ENCODE data around the gene MYLK. TPM values are rescaled to one million over a fixed set of nuclear protein-coding genes. Genes with fewer than 3 reads are reported as not detected.
"Not testable (repeated sequence)": the region's sequence is repeated elsewhere in the genome, so short reads cannot be mapped to it uniquely, and the experiment has no call there.

Gene MYLK
- polyA plus RNA-seq, 5 donors, result 332 to 513 (median 397) TPM

DNA sequence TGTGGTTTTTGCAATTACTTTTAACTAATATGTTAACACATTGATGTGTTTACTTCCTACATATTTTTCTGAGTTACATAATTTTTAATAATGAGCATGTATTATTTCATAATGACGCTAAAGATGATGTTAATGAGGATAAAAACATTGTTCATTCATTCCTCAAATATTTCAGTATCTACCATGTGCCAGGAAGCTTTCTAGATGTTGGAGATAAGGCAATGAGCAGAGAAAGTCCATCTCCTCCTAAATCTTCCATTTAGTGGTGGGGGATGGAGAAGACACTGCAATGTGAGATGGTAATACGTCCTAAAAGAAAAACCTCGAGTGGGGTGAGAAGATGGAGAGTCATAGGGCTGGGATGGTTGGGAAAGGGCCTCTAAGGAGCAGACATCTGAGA, 132.7 kb downstream of the MYLK start:
- DNase-seq, result no peak

GRCh38 chr3:123750659-123751420, 133.3 kb downstream of the MYLK start:
- DNase-seq, result no peak

DNA sequence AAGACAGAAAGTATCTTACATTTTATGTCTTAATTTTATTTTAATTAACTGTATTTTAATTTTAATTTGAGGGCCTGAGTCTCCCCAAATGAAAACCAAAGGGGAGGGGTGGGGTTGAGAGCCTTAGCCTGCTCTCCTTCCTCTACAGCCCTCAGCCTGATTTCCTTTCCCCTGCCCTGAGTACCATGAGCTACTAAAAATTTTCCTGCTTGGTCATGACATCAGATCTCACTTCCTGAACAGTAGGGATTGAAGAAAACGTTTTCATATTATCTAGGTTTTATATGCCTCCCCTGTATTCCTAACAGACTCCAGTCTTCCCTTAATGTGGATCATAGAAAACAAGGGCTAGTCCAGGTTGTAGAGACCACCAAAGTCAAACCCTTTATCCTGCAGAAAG, 133.9 kb downstream of the MYLK start:
- DNase-seq, result no peak

GRCh38 chr3:123749711-123750110, 134.4 kb downstream of the MYLK start:
- DNase-seq, result no peak

DNA sequence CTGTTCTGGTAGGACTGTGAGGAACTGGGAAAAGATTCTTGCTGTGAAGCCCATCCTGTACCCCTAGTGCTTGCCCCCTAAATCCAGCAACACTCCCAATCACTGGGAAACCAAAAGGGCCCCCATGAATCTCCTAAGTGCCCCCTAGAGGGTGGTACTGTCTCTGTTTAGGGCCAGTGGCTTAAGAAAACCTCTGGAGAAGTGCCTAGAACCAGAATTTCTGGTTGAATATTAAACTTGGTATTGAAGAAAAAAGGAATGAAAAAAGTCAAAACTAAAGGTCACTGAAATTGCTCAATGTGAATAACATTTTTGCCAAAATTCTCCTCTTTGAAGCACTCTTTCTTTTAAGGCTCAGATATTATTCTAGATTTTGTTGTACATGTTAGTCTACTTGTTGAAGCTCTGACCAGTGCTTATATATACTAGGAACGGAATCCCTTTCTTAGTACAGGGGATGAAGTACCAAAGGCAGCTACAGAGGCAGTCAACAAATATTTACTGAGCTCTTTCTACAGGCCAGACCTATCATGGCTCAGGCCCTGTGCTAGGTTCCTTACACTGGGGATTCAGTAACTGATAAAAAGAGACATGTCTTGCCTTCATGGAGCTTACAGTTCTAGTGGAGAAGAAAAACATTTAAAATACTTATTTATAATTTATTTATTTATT, 138.8 kb downstream of the MYLK start:
- no peak for DNase-seq

DNA sequence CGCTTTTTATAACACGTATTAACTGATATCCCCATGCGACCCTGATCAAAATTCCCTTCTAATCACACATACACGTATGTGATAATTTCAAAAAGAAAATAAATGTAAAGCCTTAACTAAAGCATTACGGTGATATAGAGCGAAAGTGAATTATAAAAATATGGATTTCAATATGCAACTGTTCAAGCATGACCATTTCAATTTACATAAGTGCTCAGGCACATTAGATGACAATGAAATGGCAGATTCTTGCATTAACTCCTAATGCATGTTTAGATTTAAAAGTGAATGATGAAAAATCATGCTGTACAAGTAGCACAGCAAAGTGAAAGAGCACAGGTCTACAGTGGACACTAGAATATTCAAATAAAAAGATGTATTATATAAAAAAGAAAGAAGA, 140.1 kb downstream of the MYLK start:
- DNase-seq, result no peak

DNA sequence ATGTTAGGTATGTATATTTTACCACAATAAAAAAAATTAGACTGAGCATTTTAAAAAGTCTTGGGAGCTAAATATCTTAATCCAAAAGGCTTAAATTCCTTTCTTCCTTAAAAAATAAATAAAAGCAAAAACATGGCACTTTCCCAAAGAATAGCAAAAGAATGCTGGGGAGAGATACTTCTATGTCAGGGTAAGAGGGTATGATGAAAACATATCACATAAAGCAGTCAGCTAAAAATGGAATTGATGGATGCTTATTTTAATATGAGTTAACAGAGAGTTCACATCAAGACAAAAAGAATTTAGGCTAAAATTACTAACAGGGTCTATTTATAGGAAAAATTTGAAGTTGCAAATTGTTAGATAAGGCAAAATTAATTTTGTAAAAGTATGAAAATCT, 141.0 kb downstream of the MYLK start:
- no peak for DNase-seq

DNA sequence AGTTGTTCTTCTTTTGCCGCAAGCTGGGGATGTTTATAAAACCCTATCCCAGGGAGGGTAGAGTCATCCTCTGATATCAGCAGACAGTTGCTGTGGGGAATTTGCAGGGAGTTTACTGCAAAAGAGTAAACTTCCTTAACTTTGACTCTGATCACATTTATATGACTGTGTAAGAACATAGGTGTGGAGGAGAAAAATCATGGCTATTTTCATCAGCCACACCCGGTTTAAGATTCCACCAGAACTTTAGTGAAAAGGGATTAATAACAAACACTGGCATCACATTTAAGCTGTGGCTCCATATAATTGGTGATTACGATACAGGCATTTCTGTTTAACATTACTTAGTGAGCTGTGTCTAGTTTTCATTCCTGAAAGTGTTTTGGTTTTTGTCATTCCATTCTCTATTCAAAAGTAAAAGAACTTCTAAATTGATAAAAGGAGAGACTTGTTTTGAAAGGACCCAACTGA, 143.1 kb downstream of the MYLK start:
- no peak for DNase-seq

DNA sequence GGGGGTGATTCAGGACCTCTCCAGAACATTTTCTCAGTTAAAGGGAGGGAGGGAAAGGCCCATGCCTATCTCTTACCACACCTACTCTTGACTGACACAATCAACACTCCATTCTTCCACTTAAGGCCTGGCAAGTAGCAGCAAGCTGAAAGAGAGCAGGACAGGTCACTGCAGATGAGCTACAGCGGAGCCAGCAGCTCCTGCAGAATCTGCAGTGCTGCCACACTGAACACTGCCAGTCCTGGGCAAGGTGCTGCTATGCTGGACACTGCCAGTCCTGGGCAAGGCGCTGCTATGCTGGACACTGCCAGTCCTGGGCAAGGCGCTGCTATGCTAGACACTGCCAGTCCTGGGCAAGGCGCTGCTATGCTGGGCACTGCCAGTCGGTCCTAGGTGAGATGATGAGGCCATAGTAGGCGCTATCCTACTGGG, 143.7 kb downstream of the MYLK start:
- no peak for DNase-seq

DNA sequence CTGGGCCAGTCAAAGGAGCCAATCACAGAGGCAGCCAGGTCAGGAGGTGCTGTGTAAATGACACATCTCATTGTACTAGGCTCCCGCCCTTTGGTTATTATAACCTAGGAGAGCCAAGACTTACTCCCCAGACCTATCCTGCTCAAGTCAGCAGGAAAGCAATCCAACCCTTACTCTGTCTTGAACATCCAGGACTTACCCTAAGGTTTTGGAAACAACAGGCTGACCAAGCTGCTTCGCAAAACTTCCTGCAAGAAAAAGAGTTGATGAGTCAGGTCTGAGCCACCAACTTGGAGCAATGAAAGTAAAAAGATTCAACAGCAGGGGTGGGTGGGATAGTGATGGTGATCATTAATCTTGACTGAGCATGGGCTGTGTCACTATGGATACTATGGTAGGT, 144.4 kb downstream of the MYLK start:
- DNase-seq, result no peak

- no peak for DNase-seq
Measured at GRCh38 chr3:123739106-123739505, 145.0 kb downstream of the MYLK start.

DNA sequence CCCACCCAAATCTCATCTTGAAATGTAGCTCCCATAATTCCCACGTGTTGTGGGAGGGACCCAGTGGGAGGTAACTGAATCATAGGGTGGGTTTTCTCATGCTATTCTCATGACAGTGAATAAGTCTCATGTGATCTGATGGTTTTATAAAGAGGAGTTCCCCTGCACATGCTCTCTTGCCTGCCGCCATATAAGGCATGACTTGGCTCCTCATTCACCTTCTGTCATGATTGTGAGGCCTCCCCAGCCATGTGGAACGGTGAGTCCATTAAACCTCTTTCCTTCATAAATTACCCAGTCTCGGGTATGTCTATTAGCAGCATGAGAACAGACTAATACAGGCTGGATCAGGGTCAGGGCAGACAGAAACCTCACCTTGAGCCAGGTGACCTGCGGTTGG, 145.6 kb downstream of the MYLK start:
- not testable (repeated sequence) for DNase-seq

DNA sequence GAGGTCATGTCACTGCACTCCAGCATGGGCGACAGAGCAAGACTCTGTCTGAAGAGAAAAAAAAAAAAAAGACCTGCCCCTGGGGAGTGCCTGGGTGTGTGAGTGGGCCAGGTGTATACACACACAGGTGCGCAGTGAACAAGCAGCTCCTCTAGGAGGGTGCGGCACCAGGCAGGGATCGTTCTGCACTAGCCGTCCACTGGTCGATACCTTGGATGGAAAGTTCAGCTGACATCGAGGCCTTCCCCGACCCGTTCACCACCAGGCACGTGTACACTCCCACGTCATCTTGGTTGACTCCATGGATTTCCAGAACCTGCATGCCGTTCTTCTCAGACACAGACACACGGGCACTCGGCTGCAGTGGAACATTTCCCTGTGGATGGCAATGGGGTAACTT, 147.0 kb downstream of the MYLK start:
- no peak for DNase-seq

GRCh38 chr3:123735456-123735855, 148.7 kb downstream of the MYLK start:
- no peak for DNase-seq

GRCh38 chr3:123734527-123734902, 149.6 kb downstream of the MYLK start:
- no peak for DNase-seq

DNA sequence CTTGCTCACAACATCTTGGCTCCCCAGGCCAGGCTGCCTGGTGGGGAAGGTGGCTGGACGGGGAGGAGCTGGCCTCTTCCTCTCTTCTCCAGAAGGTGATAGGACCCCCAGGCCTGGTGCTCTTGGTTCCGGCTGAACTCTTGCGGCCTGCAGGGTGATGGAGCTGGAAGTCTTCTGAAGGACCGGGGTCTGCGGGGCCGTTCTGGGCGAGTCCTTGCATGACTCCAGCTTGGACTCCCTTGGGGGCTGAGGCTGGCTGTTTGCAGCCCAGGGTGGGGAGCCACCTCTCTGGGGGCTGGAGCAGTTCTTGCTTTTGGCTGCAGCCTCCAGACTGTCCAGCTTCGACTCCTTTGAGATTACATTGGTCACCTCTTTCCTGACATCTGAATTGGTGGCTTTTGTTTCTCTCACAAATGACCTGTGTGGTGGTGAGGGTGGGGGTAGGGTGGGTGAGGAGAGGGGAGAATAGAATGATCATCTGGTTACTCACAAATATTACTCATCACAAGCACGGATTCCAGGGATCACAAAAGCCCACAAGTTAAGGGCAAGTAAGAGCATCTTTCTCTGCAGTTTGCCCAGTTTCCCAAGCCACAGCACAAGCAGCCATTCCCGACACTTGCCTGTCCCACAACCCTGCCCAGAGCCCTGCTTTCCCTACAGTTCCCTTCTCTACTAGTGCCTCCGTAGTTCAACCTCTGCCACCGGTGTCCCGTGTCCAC, 150.2 kb downstream of the MYLK start:
- DNase-seq, result no peak

GRCh38 chr3:123733341-123733740, 150.8 kb downstream of the MYLK start:
- no peak for DNase-seq

GRCh38 chr3:123732447-123732846, 151.7 kb downstream of the MYLK start:
- DNase-seq, result no peak

- no peak for DNase-seq
Measured at GRCh38 chr3:123730829-123731228, 153.3 kb downstream of the MYLK start.

DNA sequence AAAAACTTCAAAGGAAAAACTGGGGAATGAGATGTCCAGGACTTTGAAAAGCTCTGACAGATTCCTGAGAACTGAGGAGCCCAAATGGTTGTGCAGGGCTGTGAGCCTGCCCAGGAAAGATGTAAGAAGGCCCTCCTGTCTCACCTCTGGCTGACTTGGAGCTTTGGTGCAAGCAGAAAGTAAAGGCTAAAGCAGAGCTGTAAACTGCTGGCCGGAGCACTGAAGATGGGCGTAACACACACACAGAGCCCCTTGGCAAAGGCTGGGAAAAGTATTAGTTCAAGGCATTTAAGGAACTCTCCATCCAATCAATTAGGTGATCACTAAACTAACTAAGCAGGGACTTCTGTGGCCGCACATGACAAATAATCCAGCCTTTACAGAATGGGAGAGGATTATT, 155.1 kb downstream of the MYLK start:
- no peak for DNase-seq

DNA sequence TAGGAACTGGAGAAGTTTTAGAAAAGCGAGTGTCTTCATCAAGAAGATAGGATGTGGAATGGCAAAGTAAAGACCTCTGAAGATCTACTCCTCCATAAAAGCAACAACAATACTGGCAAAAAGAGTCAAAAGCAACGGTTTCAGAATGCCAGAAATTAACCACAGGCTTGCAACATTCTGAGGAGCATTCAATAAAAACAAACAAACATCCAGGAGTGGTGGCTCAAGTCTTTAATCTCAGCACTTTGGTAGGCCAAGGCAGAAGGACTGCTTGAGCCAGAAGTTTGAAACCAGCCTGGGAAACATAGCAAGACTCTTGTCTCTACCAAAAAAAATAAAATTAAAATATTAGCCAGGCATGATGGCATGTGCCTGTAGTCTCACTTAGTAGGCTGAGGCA, 156.1 kb downstream of the MYLK start:
- DNase-seq, result no peak

DNA sequence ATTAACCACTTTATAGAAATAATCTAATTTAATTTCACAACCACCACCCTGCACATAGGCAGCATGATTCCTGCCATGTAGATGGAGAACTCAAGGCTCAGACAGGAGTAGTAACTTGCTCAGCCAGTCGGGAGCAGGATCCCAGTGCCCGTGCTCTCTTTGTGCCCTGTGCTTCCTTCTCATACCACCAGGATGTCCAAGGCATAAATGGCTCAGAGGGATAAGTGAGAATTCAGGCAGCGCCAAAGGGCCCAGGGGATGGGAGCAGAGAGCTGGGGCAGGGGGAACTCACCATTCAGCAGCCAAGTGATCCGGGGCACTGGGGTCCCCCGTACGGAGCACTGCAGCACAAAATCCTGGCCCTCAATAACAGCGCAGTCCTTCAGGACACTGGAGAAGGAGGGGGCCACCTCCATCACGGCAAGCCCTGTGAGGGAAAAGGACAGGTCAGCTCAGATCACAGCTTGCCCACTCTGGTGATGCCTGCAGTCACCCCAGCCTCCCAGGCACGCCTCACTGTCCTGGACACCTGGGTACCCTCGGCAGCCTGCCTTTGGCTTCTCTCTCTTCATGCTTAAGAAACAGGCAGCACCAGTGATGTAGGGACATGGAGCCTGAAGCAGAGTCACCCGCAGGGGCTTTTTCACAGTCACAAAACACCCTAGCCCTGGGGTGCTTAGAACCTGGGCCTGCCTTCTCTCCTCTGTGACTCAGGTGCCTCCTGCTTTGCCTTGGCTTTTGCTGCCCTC, 158.3 kb downstream of the MYLK start:
- DNase-seq, result no peak

Measured in right lung (tissue), 5 donors.